HCT116 (cell line): Measurements from ENCODE around the gene COQ2. TPM values are rescaled to one million over a fixed set of nuclear protein-coding genes. Genes with fewer than 3 reads are reported as not detected.

Experiments
- ATAC-seq: fragments of 200-7000 bp; cut with Tn5 transposase; 2 replicates; pipeline ENCODE4 v1.9.1; 2020; ENCODE audit warnings: mild to moderate bottlenecking, moderate library complexity
- BruUV-seq: library from RNA; stranded (reverse); fragments of 400-500 nt; replicated peaks from 2 replicates; lab custom pipeline; 2021; lab: Mats Ljungman, UMichigan
- CTCF ChIA-PET: fragments of 300-600 bp; sonication (Branson Sonifier 250); formaldehyde crosslinking; loops from one replicate; lab custom pipeline; 2021; ENCODE audit warnings: antibody characterized with exemption; lab: Charles Lee
- POLR2A ChIA-PET: fragments of 300-600, 350-600 bp; sonication (Branson Sonifier 250); formaldehyde crosslinking; loops from one replicate; lab custom pipeline; 2021; ENCODE audit warnings: antibody characterized with exemption; lab: Charles Lee
- RAD21 ChIA-PET, 2 experiments: fragments of 300-600 bp; sonication (Branson Sonifier 250); formaldehyde crosslinking; loops; one replicate each; lab custom pipeline; 2023; ENCODE audit warnings: low total read pairs in 2 of 2; ENCODE audit not compliant: uncharacterized antibody in 2 of 2, unreplicated experiment in 2 of 2, low non-redundant PET in 1 of 2; lab: Charles Lee
- DNase-seq: peaks from one replicate; pipeline ENCODE4 v3.0.0-alpha.2; 2010; ENCODE audit warnings: low read depth, low spot score
- H2AFZ ChIP-seq: fragments of 200-600 bp; shearing (Covaris generic), sonication (generic); 2 replicates; pipeline ENCODE4 v1.6.1; 2017; ENCODE audit warnings: low read depth, mixed run types, mixed read lengths, antibody characterized with exemption, low read length; ENCODE audit not compliant: poor library complexity, severe bottlenecking
- H3K27ac ChIP-seq: 2 replicates; pipeline ENCODE4 v1.5.1; 2012; ENCODE audit warnings: low read depth, low read length
- H3K27me3 ChIP-seq: fragments of 200-600 bp; sonication (generic); 2 replicates; pipeline ENCODE4 v1.6.1; 2016; ENCODE audit warnings: mixed run types, low read length, mixed read lengths; ENCODE audit not compliant: insufficient read depth
- H3K36me3 ChIP-seq, 2 experiments: fragments of 200-500 bp in 1 of 2; fragments of 200-600 bp in 1 of 2; sonication (Bioruptor generic) in 1 of 2; sonication (generic) in 1 of 2; 2 replicates each; pipeline versions ENCODE4 v1.5.1 to v1.6.1; 2014 to 2016; ENCODE audit warnings: low read length in 2 of 2, inconsistent platforms in 1 of 2, mixed read lengths in 1 of 2, mixed run types in 1 of 2; ENCODE audit not compliant: insufficient read depth in 2 of 2, control insufficient read depth in 1 of 2
- H3K4me1 ChIP-seq, 2 experiments: fragments of 200-600 bp in 1 of 2; sonication (generic) in 1 of 2; 2 replicates each; pipeline versions ENCODE4 v1.5.1 to v1.6.1; 2012 to 2017; ENCODE audit warnings: low read length in 2 of 2, inconsistent platforms in 1 of 2, mild to moderate bottlenecking in 1 of 2, mixed read lengths in 1 of 2, mixed run types in 1 of 2, moderate library complexity in 1 of 2; ENCODE audit not compliant: insufficient read depth in 2 of 2, control insufficient read depth in 1 of 2
- H3K4me2 ChIP-seq: fragments of 200-600 bp; sonication (generic); 2 replicates; pipeline ENCODE4 v1.6.1; 2017; ENCODE audit warnings: mixed run types, low read length, mixed read lengths
- H3K4me3 ChIP-seq, 2 experiments: fragments of 200-600 bp in 1 of 2; sonication (generic) in 1 of 2; replicated peaks in 1 of 2; 2 replicates each; pipeline ENCODE4 v1.5.1; 2011 to 2016; ENCODE audit warnings: low read length in 2 of 2, control low read depth in 1 of 2, low read depth in 1 of 2, mild to moderate bottlenecking in 1 of 2, mixed read lengths in 1 of 2, mixed run types in 1 of 2
- H3K79me2 ChIP-seq: fragments of 200-600 bp; sonication (generic); 2 replicates; pipeline ENCODE4 v1.6.1; 2017; ENCODE audit warnings: mild to moderate bottlenecking, mixed run types, low read length, moderate library complexity, mixed read lengths; ENCODE audit not compliant: insufficient read depth
- H3K9ac ChIP-seq: fragments of 200-600 bp; sonication (generic); 2 replicates; pipeline ENCODE4 v1.6.1; 2016; ENCODE audit warnings: low read length, mixed read lengths
- H3K9me2 ChIP-seq: fragments of 200-600 bp; sonication (generic), shearing (Covaris generic); 2 replicates; pipeline ENCODE4 v1.6.1; 2017; ENCODE audit warnings: mixed run types, mild to moderate bottlenecking, moderate library complexity; ENCODE audit not compliant: insufficient read depth
- H3K9me3 ChIP-seq, 2 experiments: fragments of 200-500 bp in 1 of 2; fragments of 200-600 bp in 1 of 2; sonication (Bioruptor generic) in 1 of 2; sonication (generic) in 1 of 2; 2 replicates each; pipeline ENCODE4 v1.6.1; 2014 to 2017; ENCODE audit warnings: low read length in 2 of 2, mixed read lengths in 2 of 2, inconsistent platforms in 1 of 2, low read depth in 1 of 2, mild to moderate bottlenecking in 1 of 2, mixed run types in 1 of 2, moderate library complexity in 1 of 2; ENCODE audit not compliant: control insufficient read depth in 1 of 2, insufficient read depth in 1 of 2
- H4K20me1 ChIP-seq: fragments of 200-600 bp; sonication (generic), shearing (Covaris generic); 2 replicates; pipeline ENCODE4 v1.6.1; 2017; ENCODE audit warnings: mixed run types, mild to moderate bottlenecking, moderate library complexity; ENCODE audit not compliant: insufficient read depth
- CBX3 ChIP-seq: IDR thresholded peaks from 2 replicates; pipeline ENCODE4 v1.6.1; 2012; ENCODE audit warnings: low read depth
- ELF1 ChIP-seq: IDR thresholded peaks from 2 replicates; pipeline ENCODE4 v1.6.1; 2012; ENCODE audit warnings: low read depth, borderline replicate concordance
- EZH2phosphoT487 ChIP-seq: fragments of 200-600 bp; IDR thresholded peaks from 2 replicates; pipeline ENCODE4 v1.6.1; 2018; ENCODE audit warnings: antibody characterized with exemption, borderline replicate concordance
- FOSL1 ChIP-seq: IDR thresholded peaks from 2 replicates; pipeline ENCODE4 v1.6.1; 2012; ENCODE audit warnings: low read depth
- POLR2A ChIP-seq: IDR thresholded peaks from 2 replicates; pipeline ENCODE4 v1.7.0; 2011; ENCODE audit warnings: borderline replicate concordance; ENCODE audit not compliant: insufficient read depth, insufficient read length; ENCODE audit errors: extremely low read depth
- POLR2AphosphoS5 ChIP-seq: IDR thresholded peaks from 2 replicates; pipeline ENCODE4 v1.6.1; 2011; ENCODE audit warnings: mild to moderate bottlenecking, low read depth, low read length, moderate library complexity
- SIN3A ChIP-seq: IDR thresholded peaks from 2 replicates; pipeline ENCODE4 v1.6.1; 2012; ENCODE audit warnings: low read depth
- ZBTB33 ChIP-seq: IDR thresholded peaks from 2 replicates; pipeline ENCODE4 v1.6.1; 2011; ENCODE audit warnings: mild to moderate bottlenecking, low read length, moderate library complexity; ENCODE audit not compliant: insufficient replicate concordance; ENCODE audit errors: extremely low read depth
- ZFX ChIP-seq: fragments of 450-650 bp; IDR thresholded peaks from 2 replicates; pipeline ENCODE4 v1.6.1; 2017
- intact Hi-C: fragments of 100-400 bp; cut with micrococcal nuclease; formaldehyde crosslinking; loops from 2 replicates; pipeline ENCODE4 v1.10.0; 2022
- total RNA-seq: library from RNA; stranded (reverse); gene quantifications from one replicate; pipeline ENCODE4 v1.2.1, GENCODE V29; 2021; ENCODE audit not compliant: unreplicated experiment

COQ2 gene
- total RNA-seq, 1 experiment from 2014 or later = 20.6 TPM

- ChIA-PET POLR2A (no interaction called here), RAD21 (interaction anchor here in 1 of 2 experiments (0.8 kb wide), 1 partner anchor 217 kb away, joined by 3 read pairs; the partner anchor contains the start of gene COPS4), CTCF (interaction anchor here (0.6 to 1.1 kb wide), 2 partner anchors 141 to 177 kb away, joined by 3 read pairs; no protein-coding TSS in a partner anchor)
- Histone ChIP-seq H3K27me3 (no peaks in the 10 kb centered on the region), H3K9ac (no peak overlapping the region), H3K36me3 (no peaks in the 10 kb centered on the region), H3K9me2 (no peaks in the 10 kb centered on the region), H3K79me2 (no peaks in the 10 kb centered on the region), H4K20me1 (no peaks in the 10 kb centered on the region), H3K27ac (no peak overlapping the region), H3K9me3 (no peaks in the 10 kb centered on the region), H3K4me1 (peaks cover 32 to 63% of the 10 kb centered on the region in 2 experiments), H3K4me3 (no peak overlapping the region), H3K4me2 (no peak overlapping the region), H2AFZ (no peak overlapping the region)
- DNase-seq = no peak
- BruUV-seq = no TSS peak
- no peak for TF ChIP-seq SIN3A
- no peak for TF ChIP-seq CBX3
- no peak for TF ChIP-seq POLR2AphosphoS5
- no peak for TF ChIP-seq FOSL1
- TF ChIP-seq POLR2A = no peak
- TF ChIP-seq ELF1 = no peak
- intact Hi-C loops = no loop called here
- ATAC-seq = no peak
These were observed 33.2 kb downstream of the COQ2 start for GRCh38 chr4:83251447-83251830.

- Histone ChIP-seq H3K9me2 (no peaks in the 10 kb centered on the region), H3K4me3 (no peak overlapping the region), H3K27me3 (no peaks in the 10 kb centered on the region), H3K9me3 (no peaks in the 10 kb centered on the region), H3K36me3 (no peaks in the 10 kb centered on the region), H3K4me1 (peaks cover 26 to 58% of the 10 kb centered on the region in 2 experiments), H3K27ac (no peak overlapping the region), H3K4me2 (no peak overlapping the region), H3K9ac (no peak overlapping the region), H2AFZ (no peak overlapping the region), H3K79me2 (no peaks in the 10 kb centered on the region), H4K20me1 (no peaks in the 10 kb centered on the region)
- no peak for ATAC-seq
- BruUV-seq = no TSS peak
- DNase-seq = no peak
- intact Hi-C loops = no loop called here
- ChIA-PET RAD21 (interaction anchor here in 1 of 2 experiments (0.8 kb wide), 1 partner anchor 216 kb away, joined by 3 read pairs; the partner anchor contains the start of gene COPS4), CTCF (interaction anchor here (0.6 to 1.1 kb wide), 2 partner anchors 141 to 177 kb away, joined by 3 read pairs; no protein-coding TSS in a partner anchor), POLR2A (no interaction called here)
- TF ChIP-seq EZH2phosphoT487 = no peak
- no peak for TF ChIP-seq ZFX
- no peak for TF ChIP-seq ZBTB33
- no peak for TF ChIP-seq CBX3
These were observed 33.7 kb downstream of the COQ2 start for GRCh38 chr4:83250687-83251446.
